ENCODE measurements around the gene PPP1R14C.

GRCh38 chr6:150272264-150272975, 129.6 kb downstream of the PPP1R14C start:
- TF ChIP-seq POLR2A (IDR thresholded peaks at IDR 0.05; ENCODE audit: low read depth, low read length) (no peak), GATA2 (IDR thresholded peaks at IDR 0.05; ENCODE audit: insufficient read depth, insufficient read length, low read depth, low read length) (no peak), CTCF (IDR thresholded peaks at IDR 0.05; ENCODE audit: extremely low read depth in 1 of 2, insufficient read depth in 1 of 2, low read depth in 1 of 2, low read length in 2 of 2) (no peak), EZH2 (IDR thresholded peaks at IDR 0.05; ENCODE audit: borderline replicate concordance, low read depth, low read length, severe bottlenecking) (no peak), JUN (IDR thresholded peaks at IDR 0.05; ENCODE audit: borderline replicate concordance, insufficient read depth, insufficient read length, low read depth) (no peak), POLR2AphosphoS5 (IDR thresholded peaks at IDR 0.05; ENCODE audit: insufficient read depth, low read depth, low read length) (no peak), MYC (IDR thresholded peaks at IDR 0.05; ENCODE audit: low read depth, low read length) (no peak), MAX (IDR thresholded peaks at IDR 0.05; ENCODE audit: insufficient read depth, insufficient read length) (no peak)

Measured in endothelial cell of umbilical vein (primary cell).